Activated CD4-positive, alpha-beta T cell treated with anti-CD3 and anti-CD28 coated beads, Interleukin-2, amount 50 U/mL, for 1 hour (primary cell): ENCODE measurements around the gene F2R.

Experiments
- DNase-seq: peaks from one replicate; pipeline ENCODE4 v3.0.0-alpha.2; 2020

F2R gene

DNA sequence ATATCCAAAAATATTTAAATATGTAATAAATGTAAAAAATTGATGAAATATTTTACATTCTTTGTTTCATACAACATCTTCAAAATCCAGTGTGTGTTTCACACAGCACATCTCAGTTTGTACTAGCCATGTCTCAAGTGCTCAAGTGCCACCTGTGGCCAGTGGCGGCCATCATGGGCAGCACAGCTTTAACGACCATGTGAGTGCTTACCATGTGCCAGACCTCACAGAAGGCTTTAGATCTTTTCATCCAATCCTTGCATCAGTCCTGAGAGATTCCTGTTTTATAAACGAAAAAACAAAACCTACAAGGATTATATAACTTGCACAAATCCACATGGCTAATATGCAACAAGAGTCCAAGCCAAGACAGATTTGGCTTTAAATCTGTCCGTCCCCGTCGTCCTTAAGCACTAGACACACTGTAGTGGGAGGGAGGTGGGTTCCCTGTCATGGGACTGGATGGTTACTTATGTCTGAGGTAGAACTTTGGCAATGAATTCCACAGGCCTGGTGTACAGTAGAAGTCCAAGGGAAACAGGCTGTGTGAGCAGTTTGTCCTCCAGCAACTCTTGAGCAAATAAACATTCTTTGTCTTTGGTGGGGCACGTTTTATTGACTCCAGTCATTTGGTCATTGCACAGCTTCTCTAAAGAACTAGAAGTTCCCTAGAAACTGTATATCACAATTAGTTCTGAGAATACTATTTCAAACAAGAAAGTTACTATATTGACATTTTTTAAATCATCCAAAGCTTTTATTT lies 25.0 kb upstream of the F2R start:
- DNase-seq, result no peak

DNA sequence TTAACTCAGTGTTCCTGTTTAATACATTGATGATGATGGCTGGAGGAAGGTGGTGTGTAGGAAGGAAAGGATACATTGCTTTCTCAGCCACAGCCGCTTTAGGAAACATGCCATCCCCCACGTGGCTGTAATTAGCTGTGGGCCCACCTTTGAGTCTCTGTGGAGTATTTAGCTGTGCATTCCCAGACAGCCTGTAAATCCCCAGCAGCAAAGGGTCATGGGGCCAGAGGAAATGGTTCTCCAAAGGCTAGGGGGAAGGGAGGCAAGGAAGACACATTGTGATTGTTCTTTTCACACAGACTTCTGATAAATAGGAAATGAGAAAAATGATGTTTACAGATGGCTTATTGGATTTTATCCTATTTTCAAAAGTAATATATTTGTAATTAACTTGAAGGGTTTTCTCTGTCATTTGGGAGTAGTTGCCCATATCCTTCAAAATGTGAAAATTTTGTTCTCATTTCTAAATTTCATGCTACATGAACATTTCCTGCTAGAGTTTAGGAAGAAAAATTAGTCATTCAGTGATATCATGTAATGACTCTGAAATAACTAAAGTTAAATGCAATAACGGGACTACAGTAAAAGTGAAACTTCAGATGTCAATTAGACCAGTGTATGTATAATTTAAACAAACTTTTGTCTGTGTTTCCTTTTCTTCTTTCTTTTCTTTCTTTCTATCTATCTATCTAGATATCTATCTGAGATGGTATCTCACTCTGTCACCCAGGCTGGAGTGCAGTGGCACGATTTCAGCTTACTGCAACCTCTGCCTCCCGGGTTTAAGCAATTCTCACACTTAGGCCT lies 24.3 kb upstream of the F2R start:
- DNase-seq, result no peak

DNA sequence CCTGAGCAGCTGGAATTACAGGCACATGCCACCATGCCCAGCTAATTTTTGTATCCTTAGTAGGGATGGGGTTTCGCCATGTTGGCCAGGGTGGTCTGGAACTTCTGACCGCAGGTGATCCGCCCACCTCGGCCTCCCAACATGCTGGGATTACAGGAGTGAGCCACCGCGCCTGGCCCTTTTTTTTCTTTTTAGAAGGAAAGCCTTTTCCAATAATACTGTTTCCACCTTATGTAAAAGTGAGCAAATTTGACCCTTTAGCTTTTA lies 23.7 kb upstream of the F2R start:
- DNase-seq, result no peak

DNA sequence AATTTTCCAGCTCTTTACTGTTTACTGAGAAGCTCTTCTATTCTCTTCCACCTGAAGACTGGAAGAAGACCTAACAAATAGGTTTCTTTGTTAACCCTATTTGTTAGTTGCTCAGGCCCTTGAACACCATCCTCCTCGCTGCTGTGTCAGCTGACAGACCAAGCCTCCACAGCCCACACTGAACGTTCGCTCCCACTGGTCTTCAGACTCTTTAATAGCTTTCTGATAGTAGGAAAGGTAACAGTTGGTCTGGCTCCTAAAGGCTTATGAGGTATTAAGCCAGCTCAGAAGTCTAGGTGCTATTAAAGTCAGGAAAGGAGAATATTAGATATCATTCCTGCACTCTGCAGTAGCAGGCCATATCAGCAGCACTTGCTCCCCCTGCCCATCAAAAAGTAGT lies 23.3 kb upstream of the F2R start:
- no peak for DNase-seq

DNA sequence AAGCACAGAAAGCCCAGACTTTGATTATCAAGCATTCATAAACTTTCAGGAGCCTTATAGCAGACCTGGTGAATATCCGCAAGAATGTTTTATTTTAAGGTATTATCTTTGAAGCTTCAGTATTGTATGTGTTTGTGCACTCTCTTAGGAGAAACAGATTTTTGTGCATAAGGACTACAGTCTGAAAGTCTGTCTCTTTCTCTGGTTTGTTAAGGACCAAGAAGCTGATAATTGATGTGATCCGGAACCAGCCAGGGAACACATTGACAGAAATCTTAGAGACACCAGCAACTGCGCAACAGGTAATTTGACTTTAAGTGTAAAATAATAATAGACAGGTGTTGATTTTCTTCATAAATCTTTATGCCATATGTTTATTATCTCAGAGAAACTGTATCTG lies 22.8 kb upstream of the F2R start:
- DNase-seq, result no peak

DNA sequence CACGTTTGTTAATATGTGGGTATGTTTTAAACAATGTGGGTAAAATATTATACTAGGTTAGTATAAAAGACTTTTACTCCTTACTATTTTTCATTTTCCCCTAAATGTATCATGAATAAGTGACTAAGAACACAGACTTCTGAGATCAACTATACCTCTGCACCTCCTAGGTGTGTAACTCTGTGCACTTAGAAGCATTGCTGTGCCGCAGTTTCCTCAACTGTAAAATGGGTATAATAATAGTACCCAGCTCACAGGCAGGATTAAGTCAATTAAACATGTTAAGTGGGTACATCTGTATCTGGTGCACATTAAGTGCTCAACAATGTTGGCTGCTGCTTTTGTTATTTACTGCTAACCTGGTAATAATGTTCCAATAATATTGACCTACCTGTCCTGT lies 21.6 kb upstream of the F2R start:
- no peak for DNase-seq

DNA sequence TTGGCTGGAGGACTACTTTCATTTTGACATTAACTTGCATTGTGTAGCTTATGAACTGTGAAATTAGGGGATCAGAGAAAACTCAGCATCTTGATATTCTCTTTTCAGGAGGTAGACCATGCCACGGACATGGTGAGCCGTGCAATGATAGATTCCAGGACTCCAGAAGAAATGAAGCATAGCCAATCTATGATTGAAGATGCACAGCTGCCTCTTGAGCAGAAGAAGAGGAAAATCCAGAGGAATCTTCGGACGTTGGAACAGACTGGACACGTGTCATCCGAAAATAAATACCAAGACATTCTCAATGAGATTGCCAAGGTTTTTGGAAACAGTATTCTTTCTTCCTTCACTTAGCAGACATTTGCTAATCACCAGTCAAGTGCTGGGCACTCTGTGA lies 20.6 kb upstream of the F2R start:
- no peak for DNase-seq

DNA sequence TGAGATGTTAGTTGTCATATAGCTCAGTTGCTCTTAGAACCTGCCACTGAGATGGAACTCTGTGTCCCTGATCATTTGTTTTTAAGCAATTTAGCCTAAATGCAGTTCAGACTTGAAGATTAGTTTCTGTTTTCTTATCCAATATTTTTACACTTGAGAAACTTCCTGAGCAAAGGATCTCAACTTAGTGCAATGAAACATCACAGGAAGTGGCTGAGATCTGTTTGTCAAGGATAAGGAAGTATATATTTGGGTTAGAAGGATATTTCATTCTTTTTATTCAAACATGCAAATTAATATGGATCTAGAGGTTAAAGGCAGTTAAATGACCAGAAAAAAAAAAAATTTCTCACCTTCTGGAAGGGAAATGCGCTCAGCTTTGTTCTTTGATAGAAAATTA lies 19.7 kb upstream of the F2R start:
- no peak for DNase-seq

DNA sequence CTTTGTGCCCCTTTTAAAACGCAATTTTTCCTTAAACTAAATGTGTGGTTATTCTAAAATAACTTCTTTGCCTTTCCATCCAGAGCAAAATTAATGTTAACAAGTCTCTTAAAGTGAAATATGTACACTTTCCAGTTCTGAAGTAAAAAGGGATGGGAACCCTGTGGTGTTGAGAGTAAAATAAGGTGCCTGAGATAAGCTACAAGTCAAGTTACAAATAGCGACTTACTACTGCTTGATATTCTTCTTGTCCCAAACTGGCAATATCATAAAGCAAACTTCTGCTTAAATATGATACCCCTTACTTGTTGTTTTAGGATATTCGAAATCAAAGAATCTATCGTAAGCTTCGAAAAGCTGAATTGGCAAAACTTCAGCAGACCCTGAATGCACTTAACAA lies 18.3 kb upstream of the F2R start:
- DNase-seq, result no peak

DNA sequence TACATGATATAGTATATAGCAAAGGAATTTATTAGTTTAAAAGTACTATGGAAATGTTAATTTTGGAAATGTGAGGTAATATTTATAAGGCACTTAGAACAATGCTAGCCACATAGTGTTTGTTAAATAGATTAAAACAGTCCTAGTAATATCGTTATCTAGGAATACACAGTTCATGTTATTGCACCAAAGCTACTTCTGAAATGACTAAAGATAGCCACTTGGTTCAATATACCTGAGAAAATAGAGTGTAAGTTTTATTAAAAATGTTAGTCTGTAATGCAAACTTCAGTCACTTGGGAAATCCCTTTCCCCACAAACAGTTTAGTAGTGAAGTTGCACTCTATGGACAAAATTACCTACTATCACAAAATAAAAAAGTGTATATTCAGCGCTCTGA lies 15.4 kb upstream of the F2R start:
- DNase-seq, result no peak

DNA sequence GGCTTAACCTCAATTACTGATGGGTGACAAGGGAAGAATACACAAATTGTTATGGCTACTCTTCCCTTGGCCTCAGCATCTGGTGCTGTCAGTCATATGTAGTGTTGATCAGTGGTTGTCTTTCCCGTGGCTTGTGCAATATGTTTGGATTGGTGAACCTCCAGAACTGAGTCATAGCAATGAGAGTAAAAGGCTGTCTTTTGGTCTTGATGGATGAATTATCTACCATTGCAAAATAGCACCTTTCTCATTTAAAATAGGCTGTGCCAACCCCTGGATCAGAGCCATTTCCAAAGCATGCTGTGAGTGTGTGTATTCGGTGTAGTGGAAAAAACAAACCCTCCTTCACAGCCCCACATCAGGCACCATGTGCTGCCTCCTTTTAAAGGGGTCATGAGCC lies 14.6 kb upstream of the F2R start:
- DNase-seq, result no peak

DNA sequence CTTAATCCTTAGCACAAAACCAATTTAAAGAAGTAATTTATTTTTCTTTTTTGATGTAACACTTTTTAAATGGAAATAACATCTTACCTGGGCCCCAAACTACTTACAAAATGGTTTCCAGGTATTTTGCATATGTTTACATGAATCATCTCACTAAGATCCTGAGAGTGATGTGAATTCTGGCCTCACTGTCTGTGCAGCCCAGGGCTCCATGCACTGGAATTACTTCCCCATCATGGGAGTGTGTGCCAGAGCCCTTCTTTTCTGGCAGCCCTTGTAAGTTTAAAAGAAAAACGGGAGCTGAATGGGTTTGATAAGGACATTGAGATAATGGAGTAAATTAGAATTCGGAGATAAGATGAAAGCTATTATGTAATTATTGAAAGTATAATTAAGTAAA lies 12.2 kb upstream of the F2R start:
- DNase-seq, result no peak

DNA sequence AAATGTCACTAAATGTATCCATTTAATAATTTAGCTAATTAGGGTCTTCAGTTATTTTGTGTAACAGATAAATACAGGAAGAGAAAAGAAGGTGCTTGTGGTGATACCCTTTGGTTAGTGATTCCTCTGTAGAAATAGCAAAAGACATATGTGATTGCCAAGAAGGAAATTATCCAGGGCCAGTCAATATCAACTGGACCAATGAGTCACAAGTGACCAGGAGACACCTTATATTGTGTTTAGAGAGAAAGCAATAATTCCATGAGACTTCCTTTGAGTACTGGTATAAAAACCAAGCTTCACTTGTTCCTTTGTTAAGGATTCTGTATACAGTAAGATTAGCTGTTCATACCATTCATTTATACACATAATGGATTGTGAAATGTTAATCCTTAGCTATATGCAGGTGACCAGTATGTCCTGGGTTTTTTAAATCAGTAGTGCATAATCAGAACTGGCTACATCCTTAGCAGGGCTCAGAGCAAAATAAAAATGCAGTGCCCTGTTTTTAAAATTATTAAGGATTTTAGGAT lies 11.7 kb upstream of the F2R start:
- no peak for DNase-seq

DNA sequence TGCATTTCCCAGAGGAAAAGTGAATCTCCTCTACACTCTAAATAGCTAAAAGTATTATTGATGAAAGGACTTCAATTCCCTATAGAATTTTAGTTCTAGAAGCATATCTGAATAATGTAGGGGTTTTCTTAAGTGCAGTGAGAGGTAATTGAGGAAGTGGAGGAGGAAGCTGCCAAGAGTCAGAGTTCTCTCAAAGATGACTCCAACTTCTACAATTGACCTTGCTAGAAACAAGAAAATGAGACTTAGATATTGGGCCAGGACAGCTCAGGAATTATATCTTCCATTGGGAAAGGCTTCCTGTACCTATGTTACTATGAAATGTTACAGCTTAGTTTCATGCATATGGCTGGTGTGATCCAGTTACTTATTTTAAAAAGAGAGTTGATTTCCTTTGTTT lies 10.4 kb upstream of the F2R start:
- DNase-seq, result no peak

DNA sequence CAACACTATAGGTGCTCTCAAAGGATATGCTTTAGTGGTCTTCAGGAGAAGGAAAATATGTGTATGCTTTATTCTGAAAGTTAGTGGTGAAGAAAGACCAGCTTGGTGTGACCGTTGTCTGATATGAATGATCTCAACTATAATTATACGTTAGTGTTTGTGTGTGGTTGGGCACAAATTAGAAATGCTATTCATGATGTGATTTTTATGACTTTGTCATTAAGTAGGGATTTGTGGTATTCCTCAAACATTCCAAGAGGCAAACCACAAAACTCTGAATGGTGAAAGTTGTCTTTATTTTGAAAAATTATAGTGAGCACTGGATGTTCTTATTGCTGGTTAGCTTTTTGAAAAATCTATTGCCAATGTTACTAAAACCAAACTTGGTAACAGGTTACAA lies 6.2 kb upstream of the F2R start:
- DNase-seq, result no peak

DNA sequence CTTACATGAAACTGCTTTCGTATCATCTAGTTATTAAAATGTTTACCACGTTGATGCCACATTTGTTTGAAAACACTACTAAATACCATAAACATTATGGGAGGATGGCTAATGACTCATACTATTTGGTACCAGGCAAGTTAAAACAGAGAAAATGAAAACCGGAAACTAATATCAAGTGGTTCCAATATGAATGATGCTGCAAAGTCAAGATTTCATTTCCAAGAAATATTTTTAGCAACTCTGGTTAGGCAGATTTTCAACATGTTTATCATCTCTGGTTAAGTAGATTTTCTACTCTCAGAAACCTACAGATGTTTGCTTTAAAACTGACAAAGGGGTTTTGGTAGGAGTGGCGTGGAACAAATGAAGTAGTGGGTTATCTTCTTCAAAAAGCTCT lies 4.9 kb upstream of the F2R start:
- no peak for DNase-seq

DNA sequence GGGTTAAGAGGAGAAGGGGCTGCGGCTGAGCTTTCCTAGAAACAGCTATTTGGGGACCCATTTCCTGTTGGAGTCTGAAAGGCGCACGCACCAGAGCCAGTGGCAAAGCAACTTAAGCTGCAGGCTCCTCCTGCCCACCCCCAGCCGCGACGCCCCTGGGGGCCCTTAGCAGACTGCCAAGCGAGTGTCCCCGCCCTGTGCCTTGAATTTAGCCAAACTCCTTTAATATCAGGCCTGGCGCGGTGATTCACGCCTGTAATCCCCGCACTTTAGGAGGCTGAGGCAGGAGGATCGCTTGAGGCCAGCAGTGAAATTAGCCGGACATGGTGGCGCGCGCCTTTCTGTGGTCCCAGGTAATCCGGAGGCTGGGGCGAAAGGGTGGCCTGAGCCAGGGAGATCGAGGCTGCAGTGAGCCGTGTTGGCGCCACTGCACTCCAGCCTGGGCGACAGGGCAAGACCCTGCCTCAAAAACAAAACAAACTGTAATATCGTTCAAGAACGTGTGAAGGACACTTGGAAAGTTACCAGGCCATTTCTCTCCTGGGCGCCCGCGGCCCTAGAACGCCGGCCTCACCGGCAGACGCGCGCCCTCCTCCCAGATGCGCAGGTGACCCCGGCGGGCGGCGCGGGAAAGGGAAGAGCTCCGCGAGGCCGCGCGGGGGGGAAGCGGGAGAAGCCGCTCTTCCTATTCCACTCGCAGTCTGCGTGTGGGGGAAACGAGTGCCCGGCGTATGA lies 1.0 kb upstream of the F2R start:
- no peak for DNase-seq

DNA sequence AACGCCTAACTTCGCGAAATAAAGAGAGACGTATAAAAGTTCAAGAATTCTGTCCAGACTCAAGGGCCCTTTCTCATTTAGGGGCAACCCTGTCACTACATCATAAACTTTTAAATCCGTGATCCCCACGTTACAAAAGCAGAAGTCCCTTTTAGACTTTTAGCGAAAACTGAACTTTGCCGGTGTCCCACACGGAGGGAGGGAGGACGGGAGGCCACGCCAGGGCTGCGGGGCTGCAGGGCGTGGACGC lies 515 bp upstream of the F2R start:
- no peak for DNase-seq

DNA sequence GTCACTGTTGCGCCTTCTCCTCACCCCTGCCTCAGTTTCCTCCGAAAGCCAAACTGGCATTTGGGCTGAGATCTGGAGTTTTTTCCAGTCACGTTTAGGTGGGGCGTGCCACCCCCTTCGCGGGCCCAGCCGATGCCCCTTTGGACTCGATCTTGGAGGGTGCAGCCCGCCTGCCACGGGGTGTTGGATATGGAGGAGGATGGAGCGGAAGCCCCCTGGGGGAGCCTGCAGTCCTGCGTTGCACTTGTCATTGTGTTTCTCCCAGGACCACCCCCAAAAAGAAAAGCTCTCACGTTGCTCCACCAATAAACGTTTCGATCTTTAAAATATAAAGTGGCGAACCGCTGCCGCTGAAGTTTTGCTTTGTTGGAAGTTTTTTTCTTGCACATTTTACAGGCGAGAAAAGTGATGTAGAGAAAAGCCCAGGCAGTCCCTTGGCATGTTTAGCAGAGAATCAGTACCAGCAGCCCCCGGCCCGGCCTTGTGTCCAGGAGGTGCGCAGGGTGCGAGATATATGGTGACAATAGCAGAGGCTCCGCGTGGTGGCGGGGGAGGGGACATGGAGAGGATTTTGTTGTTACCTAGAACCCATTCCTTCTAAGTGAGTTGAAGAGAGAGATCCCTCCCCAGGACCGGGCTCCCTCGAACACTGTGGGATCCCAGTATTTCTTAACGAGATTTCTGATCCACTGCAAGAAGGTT lies 681 bp downstream of the F2R start:
- no peak for DNase-seq

DNA sequence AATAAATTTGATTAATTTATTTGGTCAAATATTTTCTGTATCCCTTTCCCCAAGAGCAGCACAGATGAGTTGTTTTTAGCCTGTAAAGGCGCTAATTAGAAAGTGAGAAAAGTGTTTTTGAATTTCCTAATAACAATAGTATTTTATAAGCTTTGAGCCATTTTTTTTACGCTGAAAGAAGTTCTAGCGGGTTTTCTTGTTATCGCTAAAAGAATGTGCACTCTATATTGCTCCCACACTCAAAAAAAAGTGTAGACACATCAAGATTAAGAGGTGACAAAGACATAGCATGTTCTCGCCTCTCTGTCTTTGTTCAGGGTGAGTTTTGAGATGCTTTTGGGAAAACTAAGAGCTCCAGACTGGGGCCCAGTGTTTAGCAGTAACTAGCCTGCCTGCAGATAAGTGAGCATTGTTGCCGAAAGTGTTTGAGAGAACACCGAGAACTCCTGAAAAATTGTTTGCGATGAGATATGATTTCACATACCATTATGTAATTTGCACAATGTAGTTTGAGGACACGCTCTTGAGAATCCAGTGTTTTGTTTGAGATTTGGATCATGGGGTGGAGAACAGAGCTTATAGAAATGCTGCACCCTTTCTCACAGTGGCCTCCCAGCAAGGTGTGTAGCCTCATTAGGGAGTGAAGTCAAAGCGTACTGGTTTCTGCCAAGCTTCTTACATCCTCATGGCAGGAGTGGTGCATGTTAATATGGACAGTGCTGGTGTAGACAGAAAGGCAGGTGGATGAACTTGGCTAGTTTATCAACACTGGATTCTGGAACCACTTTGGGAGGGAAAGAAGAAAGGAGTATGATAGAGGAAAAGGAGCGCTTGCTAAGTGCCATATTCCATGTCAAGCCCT lies 1.5 kb downstream of the F2R start:
- DNase-seq, result no peak

DNA sequence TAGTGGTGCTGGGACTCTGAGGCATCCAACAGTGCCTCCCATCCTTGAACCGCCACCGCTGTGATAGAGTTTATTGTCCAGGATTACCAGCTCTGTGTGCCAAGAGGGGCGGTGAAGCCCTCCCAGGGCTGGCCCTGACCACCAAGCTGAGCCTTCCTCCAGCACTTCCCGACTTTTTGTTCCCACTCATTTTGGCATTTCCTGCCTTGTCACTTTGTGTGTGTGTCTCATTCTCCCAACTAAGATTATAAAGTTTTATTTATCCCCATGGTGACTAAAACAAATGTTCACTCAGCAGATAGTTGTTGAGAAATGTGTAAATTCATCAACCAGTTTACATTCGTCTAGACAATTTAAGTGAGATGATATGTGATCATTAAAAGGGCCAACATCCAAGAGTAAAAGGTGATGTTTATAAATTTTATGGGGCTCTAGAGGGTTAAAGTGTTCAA lies 2.5 kb downstream of the F2R start:
- no peak for DNase-seq

DNA sequence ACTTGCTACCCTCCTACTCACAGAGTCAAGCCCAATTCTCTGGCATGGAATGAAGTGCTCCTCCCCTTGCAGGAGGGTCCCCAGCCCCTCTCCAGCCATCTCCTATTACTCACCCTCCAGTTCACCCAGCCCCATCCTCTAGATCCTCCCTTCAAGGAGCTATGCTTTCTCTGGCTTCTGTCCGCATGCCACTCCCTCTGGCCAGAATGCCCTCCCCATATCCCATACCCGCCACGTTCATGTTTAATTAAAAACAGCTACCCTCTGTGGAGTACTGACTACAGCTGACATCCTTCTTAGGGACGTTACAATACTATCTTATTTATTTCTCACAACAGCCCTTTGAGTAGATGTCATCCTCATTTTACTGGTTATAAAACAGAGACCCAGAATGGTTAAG lies 3.0 kb downstream of the F2R start:
- DNase-seq, result no peak
